Measurements from ENCODE around the gene TEX13D.

TEX13D gene

DNA sequence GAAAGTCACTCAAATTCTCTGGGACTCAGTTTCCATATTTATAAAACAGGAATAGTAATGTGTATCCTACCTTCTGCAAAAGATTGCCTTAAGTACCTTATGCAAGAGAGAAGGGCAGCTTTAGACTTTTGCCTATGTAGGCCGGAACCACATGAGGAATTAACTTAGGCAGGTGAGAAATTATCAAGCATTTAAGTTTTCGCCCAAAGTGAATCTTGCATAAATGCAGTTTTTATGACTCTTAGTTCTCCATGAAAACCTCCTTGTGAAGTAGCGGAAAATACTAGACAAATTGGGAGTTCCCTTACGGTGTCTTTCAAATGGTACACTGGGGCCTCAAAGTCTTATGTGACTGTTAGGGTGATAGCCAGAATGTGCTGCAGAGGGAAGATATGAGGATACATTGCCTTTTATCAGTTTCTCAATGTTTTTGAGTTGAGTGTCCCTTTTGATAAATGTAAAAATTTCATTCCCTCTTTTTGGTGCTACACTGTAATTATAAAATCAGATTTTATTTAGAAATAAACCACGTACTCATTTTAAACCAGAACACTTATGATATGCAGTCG lies 16.5 kb downstream of the TEX13D start:
- no peak for DNase-seq

- no peak for DNase-seq
These were observed 22.2 kb downstream of the TEX13D start for GRCh38 chrX:124354648-124355047.

GRCh38 chrX:124358800-124359383 lies 26.4 kb downstream of the TEX13D start:
- DNase-seq: no peak

GRCh38 chrX:124362072-124362471 lies 29.6 kb downstream of the TEX13D start:
- DNase-seq: no peak

DNA sequence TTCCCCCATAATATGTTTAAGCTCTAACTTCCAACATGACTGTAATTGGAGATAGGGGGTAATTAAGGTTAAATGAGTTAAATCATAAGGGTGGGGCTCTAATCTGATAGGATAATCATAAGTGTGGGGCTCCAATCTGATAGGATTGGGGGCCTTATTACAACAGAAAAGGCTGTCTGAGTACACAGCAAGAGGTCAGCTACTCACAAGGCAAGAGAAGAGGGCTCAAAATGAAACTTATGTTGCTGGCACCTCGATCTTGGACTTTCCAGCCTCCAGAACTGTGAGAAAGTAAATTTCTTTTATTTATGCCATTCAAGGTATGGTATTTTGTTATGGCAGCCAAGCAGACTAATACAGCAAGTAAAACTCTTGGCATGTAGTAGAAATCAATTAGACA lies 30.3 kb downstream of the TEX13D start:
- no peak for DNase-seq

GRCh38 chrX:124369722-124370121 lies 37.3 kb downstream of the TEX13D start:
- no peak for DNase-seq

DNA sequence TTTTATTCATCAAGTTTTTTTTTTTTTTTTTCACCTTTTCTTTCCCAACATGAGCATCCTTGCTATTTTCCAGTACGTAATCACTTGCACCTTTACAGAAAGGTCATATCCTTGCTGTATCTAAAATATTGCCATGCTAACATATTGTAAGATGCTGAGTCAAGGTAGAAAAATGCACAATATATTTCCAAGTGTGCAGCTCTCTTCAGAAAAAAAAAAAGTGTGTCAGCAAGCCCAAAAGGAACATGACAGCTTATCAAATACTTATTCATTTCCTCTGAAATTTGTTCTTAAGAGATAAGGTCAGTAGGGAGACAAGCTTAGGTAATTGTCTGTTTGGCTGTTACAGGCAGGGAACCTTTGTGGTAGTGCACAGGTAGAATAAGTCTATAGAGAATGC lies 40.9 kb downstream of the TEX13D start:
- DNase-seq: no peak

GRCh38 chrX:124378643-124379042 lies 46.2 kb downstream of the TEX13D start:
- DNase-seq: no peak

DNA sequence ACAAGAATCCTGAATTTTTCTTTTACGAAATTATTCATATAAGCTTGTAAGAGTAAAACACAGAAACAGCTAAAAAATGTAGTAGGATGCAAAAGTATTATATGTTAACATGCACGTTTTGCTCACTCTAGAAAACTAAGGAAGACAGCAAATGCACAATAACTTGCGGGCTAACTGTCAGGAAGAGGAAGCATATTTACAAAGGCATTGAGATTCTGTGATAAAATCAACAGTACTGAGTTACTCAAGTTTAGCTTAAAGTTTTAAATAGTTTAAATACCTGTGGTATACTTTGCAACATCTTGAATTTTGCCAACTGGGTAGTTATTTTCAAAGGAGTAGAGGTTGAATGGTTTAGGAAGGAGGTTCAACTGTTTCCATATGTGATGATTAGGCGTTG lies 50.9 kb downstream of the TEX13D start:
- DNase-seq: no peak

DNA sequence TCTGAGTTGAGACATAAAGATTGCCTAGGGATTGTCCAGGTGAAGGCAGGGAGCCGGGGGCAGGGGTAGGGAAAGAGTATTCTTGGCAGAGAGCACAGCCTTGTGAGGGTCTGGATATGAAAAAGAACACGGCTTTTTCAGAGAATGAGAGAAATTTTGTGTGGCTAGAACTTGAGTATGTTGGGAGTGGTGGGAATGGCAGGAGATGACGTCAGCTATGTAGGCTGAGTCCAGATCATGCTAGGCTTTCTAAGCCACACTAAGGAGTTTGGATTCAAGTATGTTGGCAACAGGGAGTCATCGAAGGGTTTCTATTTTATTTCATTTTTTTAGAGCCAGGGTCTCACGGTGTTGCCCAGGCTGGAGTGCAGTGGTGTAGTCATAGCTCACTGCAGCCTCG lies 53.9 kb downstream of the TEX13D start:
- DNase-seq: no peak

All from stimulated activated CD8-positive, alpha-beta memory T cell treated with anti-CD3 and anti-CD28 coated beads, Interleukin-4, amount 100 ng/mL, for 48 hours (primary cell).